ENCODE measurements around the gene CRADD. TPM values are rescaled to one million over a fixed set of nuclear protein-coding genes. Genes with fewer than 3 reads are reported as not detected.

Gene CRADD
- total RNA-seq, 1 donor from 2014 or later: not detected

- peak overlapping the region; percentile 13 to 98 for H3K27ac ChIP-seq
- H3K4me1 ChIP-seq: peaks cover 1 to 30% of the 10 kb centered on the region in 2 donors
- intact Hi-C loops (cut with DNase I): loop anchor here (5.0 kb wide), 4 partner anchors 98 to 398 kb away; no protein-coding TSS in a partner anchor
These were observed 2.2 kb downstream of the CRADD start for GRCh38 chr12:93679308-93679925.

GRCh38 chr12:93680006-93680405 lies 2.8 kb downstream of the CRADD start:
- Histone ChIP-seq H3K9me3 (no peaks in the 10 kb centered on the region), H3K4me3 (peak overlapping the region in 1 of 2 donors; percentile 32), H3K27me3 (no peaks in the 10 kb centered on the region), H3K36me3 (no peaks in the 10 kb centered on the region), H3K4me1 (peaks cover 3 to 34% of the 10 kb centered on the region in 2 donors), H3K27ac (peak overlapping the region; percentile 13 to 47)
- TF ChIP-seq, protein P1, sequence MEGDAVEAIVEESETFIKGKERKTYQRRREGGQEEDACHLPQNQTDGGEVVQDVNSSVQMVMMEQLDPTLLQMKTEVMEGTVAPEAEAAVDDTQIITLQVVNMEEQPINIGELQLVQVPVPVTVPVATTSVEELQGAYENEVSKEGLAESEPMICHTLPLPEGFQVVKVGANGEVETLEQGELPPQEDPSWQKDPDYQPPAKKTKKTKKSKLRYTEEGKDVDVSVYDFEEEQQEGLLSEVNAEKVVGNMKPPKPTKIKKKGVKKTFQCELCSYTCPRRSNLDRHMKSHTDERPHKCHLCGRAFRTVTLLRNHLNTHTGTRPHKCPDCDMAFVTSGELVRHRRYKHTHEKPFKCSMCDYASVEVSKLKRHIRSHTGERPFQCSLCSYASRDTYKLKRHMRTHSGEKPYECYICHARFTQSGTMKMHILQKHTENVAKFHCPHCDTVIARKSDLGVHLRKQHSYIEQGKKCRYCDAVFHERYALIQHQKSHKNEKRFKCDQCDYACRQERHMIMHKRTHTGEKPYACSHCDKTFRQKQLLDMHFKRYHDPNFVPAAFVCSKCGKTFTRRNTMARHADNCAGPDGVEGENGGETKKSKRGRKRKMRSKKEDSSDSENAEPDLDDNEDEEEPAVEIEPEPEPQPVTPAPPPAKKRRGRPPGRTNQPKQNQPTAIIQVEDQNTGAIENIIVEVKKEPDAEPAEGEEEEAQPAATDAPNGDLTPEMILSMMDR (IDR thresholded peaks at IDR 0.05): no peak
- intact Hi-C loops (cut with DNase I): no loop called here
- no peak for DNase-seq (ENCODE audit: low spot score in 2 of 2)

More at GRCh38 chr12:93679308-93679925, 2.2 kb downstream of the CRADD start:
- Histone ChIP-seq H3K27me3 (no peaks in the 10 kb centered on the region), H3K4me3 (peak overlapping the region in 1 of 2 donors; percentile 32), H3K9me3 (no peaks in the 10 kb centered on the region), H3K36me3 (no peaks in the 10 kb centered on the region)
- TF ChIP-seq, protein P1 (IDR thresholded peaks at IDR 0.05): no peak
- no peak for DNase-seq (ENCODE audit: low spot score in 2 of 2)

- intact Hi-C loops (cut with DNase I): no loop called here
- H3K4me3 ChIP-seq: no peak overlapping the region
- H3K36me3 ChIP-seq: no peaks in the 10 kb centered on the region
- TF ChIP-seq, protein P1 (IDR thresholded peaks at IDR 0.05): no peak
- H3K27me3 ChIP-seq: no peaks in the 10 kb centered on the region
- peaks cover 3 to 34% of the 10 kb centered on the region in 2 donors for H3K4me1 ChIP-seq
- no peak for DNase-seq (ENCODE audit: low spot score in 2 of 2)
- H3K27ac ChIP-seq: peak overlapping the region; percentile 3 to 55
- H3K9me3 ChIP-seq: no peaks in the 10 kb centered on the region
These were observed 5.7 kb downstream of the CRADD start for GRCh38 chr12:93682846-93683261.

DNA sequence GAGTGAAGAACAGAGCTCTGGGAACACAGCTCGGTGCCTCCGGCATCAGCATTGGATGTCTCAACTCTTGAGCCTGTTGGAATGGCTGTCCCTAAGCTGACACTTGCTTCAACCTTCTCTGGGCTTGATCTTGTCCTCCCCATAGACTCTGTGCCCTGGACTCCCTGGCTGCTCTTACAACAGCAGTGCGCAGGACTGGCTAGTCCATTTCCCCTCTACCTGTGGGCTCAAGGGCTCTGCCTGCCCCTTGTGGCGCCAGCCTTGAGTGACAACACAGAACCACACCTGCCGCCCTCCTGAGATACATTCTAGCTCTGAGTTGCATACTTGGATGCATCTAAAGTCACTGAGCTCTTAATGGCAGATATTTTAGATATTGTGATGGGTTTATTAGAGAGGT lies 6.2 kb downstream of the CRADD start:
- H3K4me3 ChIP-seq: no peak overlapping the region
- intact Hi-C loops (cut with DNase I): no loop called here
- H3K9me3 ChIP-seq: no peaks in the 10 kb centered on the region
- H3K27me3 ChIP-seq: no peaks in the 10 kb centered on the region
- H3K36me3 ChIP-seq: no peaks in the 10 kb centered on the region
- TF ChIP-seq, protein P1 (IDR thresholded peaks at IDR 0.05): no peak
- H3K27ac ChIP-seq: peak overlapping the region; percentile 3 to 55
- no peak for DNase-seq (ENCODE audit: low spot score in 2 of 2)
- H3K4me1 ChIP-seq: peaks cover 3 to 29% of the 10 kb centered on the region in 2 donors

DNA sequence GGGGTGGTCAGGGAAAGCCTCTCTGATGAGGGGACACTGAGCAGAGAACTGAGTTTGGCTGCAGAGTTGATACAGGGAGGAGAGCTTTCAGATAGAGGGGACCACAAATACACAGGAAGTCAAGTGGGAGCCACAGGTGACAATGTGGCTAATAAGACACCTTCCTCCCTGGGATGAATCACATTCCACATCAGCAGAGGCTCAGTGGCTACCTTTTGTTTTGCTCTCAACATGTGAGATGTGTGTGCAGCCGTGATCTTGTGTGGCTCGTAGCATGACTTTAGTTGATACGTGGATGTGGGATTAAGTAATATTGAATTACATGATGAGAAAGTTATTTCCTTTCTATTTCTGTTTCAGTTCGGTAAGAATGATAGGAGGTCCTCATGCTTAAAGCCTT lies 7.5 kb downstream of the CRADD start:
- H3K9me3 ChIP-seq: no peaks in the 10 kb centered on the region
- peak overlapping the region; percentile 45 to 50 for H3K27ac ChIP-seq
- no peak for DNase-seq (ENCODE audit: low spot score in 2 of 2)
- H3K4me3 ChIP-seq: peak overlapping the region in 1 of 2 donors; percentile 41
- intact Hi-C loops (cut with DNase I): no loop called here
- TF ChIP-seq, protein P1 (IDR thresholded peaks at IDR 0.05): no peak
- H3K27me3 ChIP-seq: no peaks in the 10 kb centered on the region
- no peaks in the 10 kb centered on the region for H3K36me3 ChIP-seq
- H3K4me1 ChIP-seq: peaks cover 3 to 26% of the 10 kb centered on the region in 2 donors
